ENCODE measurements around the gene AOX1.

The AOX1 gene

DNA sequence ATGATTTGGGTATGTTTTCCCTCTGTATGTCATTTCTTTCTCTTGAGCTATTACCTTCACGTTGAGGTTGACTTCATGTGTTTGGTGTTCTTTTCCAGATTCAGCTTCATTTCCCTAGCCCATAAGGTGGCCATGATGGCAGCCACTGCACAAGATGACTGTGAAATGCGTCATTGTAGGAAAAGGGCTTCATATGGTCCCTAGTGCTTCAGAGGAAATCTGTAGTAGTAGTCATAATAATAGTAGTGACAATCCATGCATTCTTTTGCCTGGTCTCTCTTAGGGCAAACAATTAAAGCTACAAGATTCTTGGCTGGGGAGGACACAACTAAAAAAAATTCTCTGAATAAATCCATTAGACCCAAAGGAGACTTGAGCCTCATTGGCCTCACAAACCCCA lies 28.4 kb downstream of the AOX1 start:
- TF ChIP-seq TAF1 (IDR thresholded peaks at IDR 0.05; ENCODE audit: borderline replicate concordance, insufficient read depth, low read length) (no peak), FOXP2 (optimal IDR thresholded peaks at IDR 0.05; ENCODE audit: borderline replicate concordance, extremely low read depth, extremely low read length, insufficient read depth) (no peak), SIN3A (IDR thresholded peaks at IDR 0.05; ENCODE audit: borderline replicate concordance, insufficient read depth, low read length) (no peak), POLR2AphosphoS5 (IDR thresholded peaks at IDR 0.05; ENCODE audit: low read depth, low read length) (no peak)
- TF ChIP-seq, protein P1, sequence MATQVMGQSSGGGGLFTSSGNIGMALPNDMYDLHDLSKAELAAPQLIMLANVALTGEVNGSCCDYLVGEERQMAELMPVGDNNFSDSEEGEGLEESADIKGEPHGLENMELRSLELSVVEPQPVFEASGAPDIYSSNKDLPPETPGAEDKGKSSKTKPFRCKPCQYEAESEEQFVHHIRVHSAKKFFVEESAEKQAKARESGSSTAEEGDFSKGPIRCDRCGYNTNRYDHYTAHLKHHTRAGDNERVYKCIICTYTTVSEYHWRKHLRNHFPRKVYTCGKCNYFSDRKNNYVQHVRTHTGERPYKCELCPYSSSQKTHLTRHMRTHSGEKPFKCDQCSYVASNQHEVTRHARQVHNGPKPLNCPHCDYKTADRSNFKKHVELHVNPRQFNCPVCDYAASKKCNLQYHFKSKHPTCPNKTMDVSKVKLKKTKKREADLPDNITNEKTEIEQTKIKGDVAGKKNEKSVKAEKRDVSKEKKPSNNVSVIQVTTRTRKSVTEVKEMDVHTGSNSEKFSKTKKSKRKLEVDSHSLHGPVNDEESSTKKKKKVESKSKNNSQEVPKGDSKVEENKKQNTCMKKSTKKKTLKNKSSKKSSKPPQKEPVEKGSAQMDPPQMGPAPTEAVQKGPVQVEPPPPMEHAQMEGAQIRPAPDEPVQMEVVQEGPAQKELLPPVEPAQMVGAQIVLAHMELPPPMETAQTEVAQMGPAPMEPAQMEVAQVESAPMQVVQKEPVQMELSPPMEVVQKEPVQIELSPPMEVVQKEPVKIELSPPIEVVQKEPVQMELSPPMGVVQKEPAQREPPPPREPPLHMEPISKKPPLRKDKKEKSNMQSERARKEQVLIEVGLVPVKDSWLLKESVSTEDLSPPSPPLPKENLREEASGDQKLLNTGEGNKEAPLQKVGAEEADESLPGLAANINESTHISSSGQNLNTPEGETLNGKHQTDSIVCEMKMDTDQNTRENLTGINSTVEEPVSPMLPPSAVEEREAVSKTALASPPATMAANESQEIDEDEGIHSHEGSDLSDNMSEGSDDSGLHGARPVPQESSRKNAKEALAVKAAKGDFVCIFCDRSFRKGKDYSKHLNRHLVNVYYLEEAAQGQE (IDR thresholded peaks at IDR 0.05; ENCODE audit: insufficient read depth in 1 of 2, low read depth in 2 of 2, low read length in 2 of 2), result no peak

DNA sequence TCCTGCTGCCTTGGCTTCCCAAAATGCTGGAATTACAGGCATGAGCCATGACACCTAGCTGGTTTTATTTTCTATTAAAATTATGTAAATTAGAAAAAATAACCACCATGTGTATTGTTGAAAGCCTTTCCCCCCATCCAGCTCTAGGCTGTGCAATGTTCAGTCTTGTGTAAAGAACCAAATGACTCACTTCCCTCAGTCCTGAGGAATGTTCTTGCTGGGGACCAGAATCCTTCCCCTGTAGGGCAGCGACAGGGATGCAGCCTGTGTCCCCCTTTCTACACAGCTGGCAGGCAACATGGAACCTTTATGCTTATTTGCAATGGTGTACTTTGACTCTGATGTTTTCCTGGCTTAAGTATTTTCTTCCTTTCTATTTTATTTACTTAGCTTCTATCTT lies 29.4 kb downstream of the AOX1 start:
- TF ChIP-seq, protein P1 (IDR thresholded peaks at IDR 0.05; ENCODE audit: insufficient read depth in 1 of 2, low read depth in 2 of 2, low read length in 2 of 2), result no peak

DNA sequence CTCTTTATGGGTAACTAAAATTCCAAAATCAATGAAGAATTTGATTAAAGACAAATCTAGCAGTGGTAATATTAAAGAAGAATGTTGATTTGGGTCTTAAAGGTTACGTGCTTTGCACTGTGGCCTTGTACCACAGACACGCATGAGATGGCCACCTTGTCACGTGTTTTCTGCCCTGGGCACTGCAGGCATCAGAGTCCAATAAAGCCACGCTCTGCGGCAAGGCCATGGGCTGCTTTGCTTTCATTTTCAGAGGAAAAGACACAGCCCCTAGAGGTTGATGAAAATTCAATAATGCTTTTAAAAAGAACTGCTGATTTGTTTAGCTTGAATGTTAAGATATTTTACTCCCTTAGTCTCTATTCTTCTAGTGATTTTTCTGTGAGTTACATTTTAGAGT lies 30.4 kb downstream of the AOX1 start:
- TF ChIP-seq, protein P1 (IDR thresholded peaks at IDR 0.05; ENCODE audit: insufficient read depth in 1 of 2, low read depth in 2 of 2, low read length in 2 of 2), result no peak
- TF ChIP-seq POLR2AphosphoS5 (IDR thresholded peaks at IDR 0.05; ENCODE audit: low read depth, low read length) (no peak), SIN3A (IDR thresholded peaks at IDR 0.05; ENCODE audit: borderline replicate concordance, insufficient read depth, low read length) (no peak), FOXP2 (optimal IDR thresholded peaks at IDR 0.05; ENCODE audit: borderline replicate concordance, extremely low read depth, extremely low read length, insufficient read depth) (no peak), TAF1 (IDR thresholded peaks at IDR 0.05; ENCODE audit: borderline replicate concordance, insufficient read depth, low read length) (no peak)

DNA sequence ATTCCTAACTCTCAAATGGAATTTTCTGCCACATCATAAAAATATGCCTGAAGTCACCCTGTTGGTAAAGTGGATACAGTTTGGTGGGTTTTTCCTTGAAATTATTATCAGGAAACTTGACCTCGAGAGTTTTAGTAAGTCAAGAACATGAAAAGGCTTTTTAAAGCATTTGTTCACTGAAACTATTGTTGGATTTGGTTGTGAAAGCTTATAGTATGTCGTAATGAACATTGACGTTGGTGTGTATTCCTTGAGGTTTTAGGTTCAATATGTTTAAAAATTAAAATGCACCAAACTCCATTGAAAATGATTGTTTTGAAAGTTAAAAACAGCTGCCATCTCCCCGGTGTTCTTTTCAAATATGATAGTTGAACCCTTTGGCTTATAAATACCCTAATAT lies 30.8 kb downstream of the AOX1 start:
- no peak for TF ChIP-seq POLR2AphosphoS5 (IDR thresholded peaks at IDR 0.05; ENCODE audit: low read depth, low read length)
- TF ChIP-seq TAF1 (IDR thresholded peaks at IDR 0.05; ENCODE audit: borderline replicate concordance, insufficient read depth, low read length), result no peak
- TF ChIP-seq, protein P1 (IDR thresholded peaks at IDR 0.05; ENCODE audit: insufficient read depth in 1 of 2, low read depth in 2 of 2, low read length in 2 of 2), result no peak
- TF ChIP-seq SIN3A (IDR thresholded peaks at IDR 0.05; ENCODE audit: borderline replicate concordance, insufficient read depth, low read length), result no peak
- TF ChIP-seq FOXP2 (optimal IDR thresholded peaks at IDR 0.05; ENCODE audit: borderline replicate concordance, extremely low read depth, extremely low read length, insufficient read depth), result no peak
